Spleen (tissue), 7 donors: ENCODE data around the gene MAP4K3.

Source experiments
- CTCF ChIP-seq, 11 experiments: fragments of 200-600 bp in 7 of 11; fragments of 450-650 bp in 4 of 11; sonication (generic) in 4 of 11; IDR thresholded peaks in 8 of 11; conservative IDR thresholded peaks in 3 of 11; 1 replicate in 7 of 11; 2 replicates in 4 of 11; pipeline versions ENCODE4 v1.4.0 to v1.8.0; 2016 to 2021; ENCODE audit warnings: antibody characterized with exemption in 11 of 11, inconsistent platforms in 4 of 11, mild to moderate bottlenecking in 1 of 11
- POLR2A ChIP-seq, 3 donors: fragments of 450-650 bp; IDR thresholded peaks; one replicate each; pipeline ENCODE4 v1.5.1; 2017; ENCODE audit warnings: antibody characterized with exemption in 3 of 3, mild to moderate bottlenecking in 1 of 3
- POLR2AphosphoS5 ChIP-seq, 3 donors: sonication (generic); formaldehyde crosslinking; IDR thresholded peaks; one replicate each; pipeline ENCODE4 v1.5.1; 2017; ENCODE audit warnings: antibody characterized with exemption in 3 of 3
- donor health status: DM: no; HTN: no; CAD: no; lungs with moderate emphysema.
- donor health status: DM: no; HTN: no; CAD: no.
- donor health status: DM: no; HTN: no; CAD: no.

GRCh38 chr2:39350658-39351057 is 86.4 kb downstream of the MAP4K3 start:
- TF ChIP-seq CTCF (IDR thresholded peaks at IDR 0.05 in 8 of 11, conservative IDR thresholded peaks at IDR 0.05 in 3 of 11) (no peak), POLR2A (IDR thresholded peaks at IDR 0.05) (no peak), POLR2AphosphoS5 (IDR thresholded peaks at IDR 0.05) (no peak)
